PC-9 (cell line): ENCODE data around the gene THYN1. TPM values are rescaled to one million over a fixed set of nuclear protein-coding genes. Genes with fewer than 3 reads are reported as not detected.

Experiments
- BruUV-seq: library from RNA; stranded (reverse); fragments of 400-500 nt; replicated peaks from 2 replicates; lab custom pipeline; 2021; lab: Mats Ljungman, UMichigan
- CTCF ChIA-PET: fragments of 300-600 bp; sonication (Branson Sonifier 250); formaldehyde crosslinking; loops from one replicate; lab custom pipeline; 2022; ENCODE audit warnings: antibody characterized with exemption; lab: Charles Lee
- POLR2A ChIA-PET: fragments of 300-600 bp; sonication (Branson Sonifier 250); formaldehyde crosslinking; loops from one replicate; lab custom pipeline; 2022; ENCODE audit warnings: antibody characterized with exemption; ENCODE audit not compliant: unreplicated experiment; lab: Charles Lee
- DNase-seq, 2 experiments: peaks; one replicate each; pipeline versions ENCODE4 v3.0.0 to v3.0.0-alpha.2; 2015 to 2022; ENCODE audit warnings: mixed read lengths in 1 of 2
- H2AFZ ChIP-seq: fragments of 200-600 bp; sonication (generic); 2 replicates; pipeline ENCODE4 v1.8.1; 2017; ENCODE audit warnings: antibody characterized with exemption
- H3F3A ChIP-seq: fragments of 200-600 bp; sonication (generic); 2 replicates; pipeline ENCODE4 v1.8.1; 2017; ENCODE audit warnings: antibody characterized with exemption, mild to moderate bottlenecking, low read depth; ENCODE audit not compliant: insufficient read depth
- H3K27ac ChIP-seq: fragments of 200-600 bp; sonication (generic); 2 replicates; pipeline ENCODE4 v1.6.1; 2016; ENCODE audit warnings: mixed run types
- H3K27me3 ChIP-seq: fragments of 200-600 bp; sonication (generic); 2 replicates; pipeline ENCODE4 v1.6.1; 2016; ENCODE audit warnings: low read depth, mixed run types; ENCODE audit not compliant: insufficient read depth
- H3K36me3 ChIP-seq: fragments of 200-600 bp; sonication (generic); 2 replicates; pipeline ENCODE4 v1.6.1; 2016; ENCODE audit warnings: low read depth, mixed run types
- H3K4me1 ChIP-seq: fragments of 200-600 bp; sonication (generic); replicated peaks from 2 replicates; pipeline ENCODE4 v1.6.1; 2016; ENCODE audit warnings: mixed run types; ENCODE audit not compliant: insufficient read depth
- H3K4me2 ChIP-seq: fragments of 200-600 bp; sonication (generic); 2 replicates; pipeline ENCODE4 v1.6.1; 2017; ENCODE audit warnings: mixed run types
- H3K4me3 ChIP-seq: fragments of 200-600 bp; sonication (generic); 2 replicates; pipeline ENCODE4 v1.6.1; 2016; ENCODE audit warnings: mixed run types
- H3K79me2 ChIP-seq: fragments of 200-600 bp; sonication (generic); 2 replicates; pipeline ENCODE4 v1.6.1; 2017; ENCODE audit warnings: low read depth, mixed run types
- H3K9me2 ChIP-seq: fragments of 200-600 bp; sonication (generic); 2 replicates; pipeline ENCODE4 v1.8.1; 2017; ENCODE audit warnings: mild to moderate bottlenecking; ENCODE audit not compliant: insufficient read depth
- H3K9me3 ChIP-seq: fragments of 200-600 bp; sonication (generic); 2 replicates; pipeline ENCODE4 v1.8.1; 2016; ENCODE audit warnings: low read depth; ENCODE audit not compliant: insufficient read depth
- H4K20me1 ChIP-seq: fragments of 200-600 bp; sonication (generic); 2 replicates; pipeline ENCODE4 v1.8.1; 2017; ENCODE audit not compliant: insufficient read depth
- CTCF ChIP-seq: fragments of 200-600 bp; sonication (generic); conservative IDR thresholded peaks from 2 replicates; pipeline ENCODE4 v1.6.1; 2017; ENCODE audit warnings: mixed run types, antibody characterized with exemption, mild to moderate bottlenecking, moderate library complexity
- EZH2 ChIP-seq: fragments of 200-600 bp; sonication (generic); IDR thresholded peaks from 2 replicates; pipeline ENCODE4 v1.8.0; 2017; ENCODE audit warnings: antibody characterized with exemption, low read depth
- intact Hi-C: fragments of 100-400 bp; cut with micrococcal nuclease; formaldehyde crosslinking; loops from one replicate; pipeline ENCODE4 v1.10.0; 2022; ENCODE audit not compliant: unreplicated experiment
- total RNA-seq: library from RNA; stranded (reverse); gene quantifications from 2 replicates; pipeline ENCODE4 v1.2.3, GENCODE V29; 2021

The THYN1 gene
- total RNA-seq, 1 experiment from 2014 or later: 29.8 TPM

GRCh38 chr11:134290646-134291045, 37.5 kb upstream of the THYN1 start:
- Histone ChIP-seq H2AFZ (no peak overlapping the region), H4K20me1 (no peaks in the 10 kb centered on the region), H3K9me3 (no peaks in the 10 kb centered on the region), H3F3A (no peaks in the 10 kb centered on the region), H3K4me1 (no peaks in the 10 kb centered on the region), H3K4me3 (no peak overlapping the region), H3K36me3 (no peaks in the 10 kb centered on the region), H3K4me2 (no peak overlapping the region), H3K27me3 (no peaks in the 10 kb centered on the region), H3K9me2 (no peaks in the 10 kb centered on the region), H3K27ac (no peak overlapping the region), H3K79me2 (peaks cover 6% of the 10 kb centered on the region; the same call in 1 of the 2 replicates)
- no peak for DNase-seq
- no peak for TF ChIP-seq EZH2
- no peak for TF ChIP-seq CTCF
- BruUV-seq: no TSS peak
- POLR2A ChIA-PET: no interaction called here
- CTCF ChIA-PET: no interaction called here
- intact Hi-C loops: no loop called here

GRCh38 chr11:134289789-134290188, 36.6 kb upstream of the THYN1 start:
- TF ChIP-seq EZH2 (no peak), CTCF (no peak)
- Histone ChIP-seq H4K20me1 (no peaks in the 10 kb centered on the region), H3K4me3 (no peak overlapping the region), H3F3A (no peaks in the 10 kb centered on the region), H3K27ac (no peak overlapping the region), H3K4me1 (no peaks in the 10 kb centered on the region), H2AFZ (no peak overlapping the region), H3K9me3 (no peaks in the 10 kb centered on the region), H3K4me2 (no peak overlapping the region), H3K27me3 (no peaks in the 10 kb centered on the region), H3K36me3 (no peaks in the 10 kb centered on the region), H3K9me2 (no peaks in the 10 kb centered on the region), H3K79me2 (peaks cover 6% of the 10 kb centered on the region; the same call in 1 of the 2 replicates)
- BruUV-seq: no TSS peak
- CTCF ChIA-PET: no interaction called here
- POLR2A ChIA-PET: no interaction called here
- intact Hi-C loops: no loop called here
- no peak for DNase-seq

GRCh38 chr11:134289167-134289566, 36.0 kb upstream of the THYN1 start:
- no peak for DNase-seq
- no peaks in the 10 kb centered on the region for H3K27me3 ChIP-seq
- H3K4me3 ChIP-seq: no peak overlapping the region
- H3K36me3 ChIP-seq: no peaks in the 10 kb centered on the region
- H3K79me2 ChIP-seq: peaks cover 6% of the 10 kb centered on the region; the same call in 1 of the 2 replicates
- intact Hi-C loops: no loop called here
- no peaks in the 10 kb centered on the region for H3K9me3 ChIP-seq
- no peak for TF ChIP-seq EZH2
- no peak for TF ChIP-seq CTCF
- no peaks in the 10 kb centered on the region for H3K9me2 ChIP-seq
- peaks cover under 1% of the 10 kb centered on the region; the same call in 1 of the 2 replicates for H3F3A ChIP-seq
- H2AFZ ChIP-seq: no peak overlapping the region
- no peaks in the 10 kb centered on the region for H3K4me1 ChIP-seq
- H4K20me1 ChIP-seq: no peaks in the 10 kb centered on the region
- no TSS peak for BruUV-seq
- no peak overlapping the region for H3K27ac ChIP-seq
- no peak overlapping the region for H3K4me2 ChIP-seq
- ChIA-PET POLR2A (no interaction called here), CTCF (no interaction called here)
